Neural crest cell (in vitro differentiated cells): Measurements from ENCODE around the gene WWOX. TPM values are rescaled to one million over a fixed set of nuclear protein-coding genes. Genes with fewer than 3 reads are reported as not detected.

Experiments used
- DNase-seq: peaks from one replicate; pipeline ENCODE4 v3.0.0; 2021; ENCODE audit warnings: low read depth, mixed read lengths, low spot score
- H3K27ac Mint-ChIP-seq: one replicate; pipeline ENCODE4 v1.8.0; 2021; ENCODE audit warnings: mild to moderate bottlenecking, mixed read lengths; ENCODE audit not compliant: unreplicated experiment
- H3K27me3 Mint-ChIP-seq: 2 replicates; pipeline ENCODE4 v1.8.0; 2021; ENCODE audit warnings: low read depth, mild to moderate bottlenecking, mixed read lengths
- H3K36me3 Mint-ChIP-seq: 2 replicates; pipeline ENCODE4 v1.8.0; 2021; ENCODE audit warnings: low read depth, mild to moderate bottlenecking, mixed read lengths
- H3K4me1 Mint-ChIP-seq: 2 replicates; pipeline ENCODE4 v1.8.0; 2021; ENCODE audit warnings: mixed read lengths
- H3K4me3 Mint-ChIP-seq: one replicate; pipeline ENCODE4 v1.8.0; 2021; ENCODE audit warnings: mild to moderate bottlenecking, mixed read lengths
- H3K9me3 Mint-ChIP-seq: 2 replicates; pipeline ENCODE4 v1.8.0; 2021; ENCODE audit warnings: mixed read lengths
- total RNA-seq: library from RNA; stranded (reverse); gene quantifications from 2 replicates; pipeline ENCODE4 v1.2.1, GENCODE V29; 2021
- TF ChIP-seq, protein P1 (sequence below): fragments of 200-600 bp; sonication (generic); conservative IDR thresholded peaks from 2 replicates; pipeline ENCODE4 v1.5.0; 2021; ENCODE audit warnings: antibody characterized with exemption, mild to moderate bottlenecking

The WWOX gene
- total RNA-seq, 1 donor from 2014 or later = 30.5 TPM

DNA sequence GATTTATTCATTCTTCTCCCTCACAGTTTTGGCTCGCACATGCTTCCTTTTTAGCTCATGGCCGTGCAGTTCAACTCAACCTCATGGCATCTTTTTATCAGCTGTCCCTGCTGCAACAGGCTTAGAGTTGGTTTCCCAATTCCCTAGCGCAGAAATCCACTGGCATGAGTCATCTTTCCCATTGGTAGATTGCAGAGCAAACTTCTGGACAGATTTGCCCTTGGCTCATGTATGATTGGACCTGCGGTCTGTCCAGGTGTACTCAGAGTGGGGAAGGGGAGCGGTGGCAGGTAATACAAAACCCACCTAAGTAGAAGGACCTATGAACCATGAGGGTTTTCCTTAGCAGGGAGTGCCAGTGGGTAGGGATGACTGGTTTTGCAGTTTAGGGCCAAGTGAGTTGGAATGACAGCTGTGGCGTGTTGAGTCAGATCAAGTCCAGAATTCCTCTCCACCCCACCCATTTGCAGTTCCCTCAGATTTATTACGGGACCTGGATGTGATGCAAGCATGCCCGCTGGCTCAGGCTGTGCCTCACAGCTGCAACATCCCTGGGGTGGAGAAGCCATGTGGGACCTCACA is 584.7 kb downstream of the WWOX start:
- no peak overlapping the region for H3K4me3 Mint-ChIP-seq
- TF ChIP-seq, protein P1, sequence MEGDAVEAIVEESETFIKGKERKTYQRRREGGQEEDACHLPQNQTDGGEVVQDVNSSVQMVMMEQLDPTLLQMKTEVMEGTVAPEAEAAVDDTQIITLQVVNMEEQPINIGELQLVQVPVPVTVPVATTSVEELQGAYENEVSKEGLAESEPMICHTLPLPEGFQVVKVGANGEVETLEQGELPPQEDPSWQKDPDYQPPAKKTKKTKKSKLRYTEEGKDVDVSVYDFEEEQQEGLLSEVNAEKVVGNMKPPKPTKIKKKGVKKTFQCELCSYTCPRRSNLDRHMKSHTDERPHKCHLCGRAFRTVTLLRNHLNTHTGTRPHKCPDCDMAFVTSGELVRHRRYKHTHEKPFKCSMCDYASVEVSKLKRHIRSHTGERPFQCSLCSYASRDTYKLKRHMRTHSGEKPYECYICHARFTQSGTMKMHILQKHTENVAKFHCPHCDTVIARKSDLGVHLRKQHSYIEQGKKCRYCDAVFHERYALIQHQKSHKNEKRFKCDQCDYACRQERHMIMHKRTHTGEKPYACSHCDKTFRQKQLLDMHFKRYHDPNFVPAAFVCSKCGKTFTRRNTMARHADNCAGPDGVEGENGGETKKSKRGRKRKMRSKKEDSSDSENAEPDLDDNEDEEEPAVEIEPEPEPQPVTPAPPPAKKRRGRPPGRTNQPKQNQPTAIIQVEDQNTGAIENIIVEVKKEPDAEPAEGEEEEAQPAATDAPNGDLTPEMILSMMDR = no peak
- no peaks in the 10 kb centered on the region for H3K4me1 Mint-ChIP-seq

DNA sequence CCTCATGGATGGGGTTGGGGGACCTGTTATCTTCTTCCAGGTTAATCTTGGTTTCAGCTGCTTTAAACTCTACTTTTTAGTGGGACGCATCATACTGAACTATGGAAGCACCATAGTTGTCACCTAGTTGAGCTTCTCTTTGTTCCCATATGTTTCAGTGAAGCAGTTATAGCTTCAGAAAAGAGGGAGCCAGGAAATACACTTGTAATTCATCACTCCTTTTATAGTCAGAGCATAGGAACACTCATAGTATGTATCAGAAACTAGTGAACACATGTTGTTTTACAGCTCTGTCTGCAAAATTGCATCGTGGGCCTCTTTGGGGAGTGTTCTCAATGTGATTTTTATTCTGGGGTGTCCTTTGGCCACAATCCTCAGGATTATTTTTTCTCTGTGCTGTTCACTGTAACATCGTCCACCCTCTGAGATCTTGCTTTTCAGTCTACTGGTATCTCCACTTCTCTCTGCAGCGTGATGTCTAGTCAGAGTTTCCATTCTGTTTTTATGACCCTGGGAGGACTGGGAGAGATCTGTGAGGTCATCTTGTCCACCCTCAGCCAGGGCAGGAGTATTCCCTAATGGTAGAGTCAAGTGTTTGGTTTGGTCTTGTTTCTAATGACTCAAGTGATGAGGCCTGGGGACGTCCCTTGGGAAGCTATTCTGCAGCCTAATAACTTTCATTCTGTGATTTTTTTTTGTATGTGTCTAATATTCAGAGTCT is 585.4 kb downstream of the WWOX start:
- DNase-seq = no peak
- no peaks in the 10 kb centered on the region for H3K9me3 Mint-ChIP-seq
- H3K27me3 Mint-ChIP-seq = no peaks in the 10 kb centered on the region
- TF ChIP-seq, protein P1 = no peak
- no peak overlapping the region for H3K27ac Mint-ChIP-seq
- no peaks in the 10 kb centered on the region for H3K4me1 Mint-ChIP-seq
- no peak overlapping the region for H3K4me3 Mint-ChIP-seq
- no peaks in the 10 kb centered on the region for H3K36me3 Mint-ChIP-seq

More for the DNA sequence above, 584.7 kb downstream of the WWOX start:
- no peaks in the 10 kb centered on the region for H3K9me3 Mint-ChIP-seq
- DNase-seq = no peak
- H3K27me3 Mint-ChIP-seq = no peaks in the 10 kb centered on the region
- no peaks in the 10 kb centered on the region for H3K36me3 Mint-ChIP-seq
- H3K27ac Mint-ChIP-seq = no peak overlapping the region

DNA sequence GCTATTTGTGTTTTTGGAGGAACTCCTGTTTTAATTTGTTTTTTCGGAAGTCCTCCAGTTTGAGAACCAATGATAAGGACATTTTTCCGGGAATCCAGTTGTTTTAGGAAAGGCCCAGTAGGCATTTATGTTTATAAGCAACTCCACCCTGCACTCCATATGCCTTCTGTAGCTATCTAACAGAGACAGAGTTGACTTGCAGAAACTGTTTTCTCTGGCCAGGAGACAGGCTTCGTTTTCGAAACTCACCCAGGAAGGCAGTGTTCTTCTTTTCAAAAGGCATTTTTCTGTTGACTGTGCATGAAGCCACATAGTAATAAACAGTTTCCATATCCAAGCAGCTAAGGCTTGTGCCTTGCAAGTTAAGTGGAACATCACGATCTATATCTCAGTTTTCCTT is 587.1 kb downstream of the WWOX start:
- H3K36me3 Mint-ChIP-seq = no peaks in the 10 kb centered on the region
- no peaks in the 10 kb centered on the region for H3K27me3 Mint-ChIP-seq
- no peak overlapping the region for H3K4me3 Mint-ChIP-seq
- H3K9me3 Mint-ChIP-seq = no peaks in the 10 kb centered on the region
- no peaks in the 10 kb centered on the region for H3K4me1 Mint-ChIP-seq
- TF ChIP-seq, protein P1 = no peak
- no peak for DNase-seq
- no peak overlapping the region for H3K27ac Mint-ChIP-seq

DNA sequence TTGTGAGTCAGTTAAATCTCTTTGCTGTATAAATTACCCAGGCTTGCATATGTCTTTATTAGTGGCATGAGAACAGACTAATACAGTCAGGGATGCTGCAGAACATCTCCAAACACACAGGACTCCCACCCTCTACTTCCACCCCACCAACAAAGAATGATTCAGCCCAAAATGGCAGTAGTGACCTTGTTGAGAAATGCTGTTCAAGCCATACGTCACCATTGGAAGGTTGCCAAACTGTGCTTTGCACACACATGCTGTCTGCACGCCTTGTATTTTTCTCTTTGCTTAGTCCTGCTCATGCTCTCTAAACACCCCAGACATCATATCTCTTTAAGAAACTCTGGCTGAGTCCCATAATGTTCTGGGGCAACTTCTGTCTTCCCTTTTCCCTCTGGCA is 589.6 kb downstream of the WWOX start:
- Mint-ChIP-seq H3K27ac (no peak overlapping the region), H3K9me3 (no peaks in the 10 kb centered on the region), H3K4me3 (no peak overlapping the region), H3K27me3 (no peaks in the 10 kb centered on the region), H3K36me3 (no peaks in the 10 kb centered on the region), H3K4me1 (no peaks in the 10 kb centered on the region)
- no peak for DNase-seq
- TF ChIP-seq, protein P1 = no peak

DNA sequence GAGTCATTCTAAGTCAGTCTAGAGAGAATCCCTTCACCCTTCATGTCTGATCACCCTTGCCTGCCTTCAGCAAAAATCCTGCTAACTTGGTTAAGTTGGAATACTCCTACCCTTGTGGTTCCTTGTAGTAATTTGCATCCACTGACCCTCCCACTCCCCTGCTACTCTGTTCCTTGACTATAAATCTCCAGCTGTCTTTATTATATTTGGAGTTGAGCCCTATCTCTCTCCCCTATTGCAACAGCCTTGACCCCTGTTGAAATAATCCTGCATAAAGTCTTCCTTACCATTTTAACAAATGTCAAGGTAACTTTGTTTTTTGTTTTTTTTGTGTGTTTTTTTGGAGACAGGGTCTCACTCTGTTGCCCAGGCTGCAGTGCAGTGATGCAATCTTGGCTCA is 590.1 kb downstream of the WWOX start:
- H3K9me3 Mint-ChIP-seq = no peaks in the 10 kb centered on the region

More for the DNA sequence above, 590.1 kb downstream of the WWOX start:
- Mint-ChIP-seq H3K4me3 (no peak overlapping the region), H3K4me1 (peaks cover 3% of the 10 kb centered on the region), H3K27me3 (no peaks in the 10 kb centered on the region), H3K27ac (no peak overlapping the region), H3K36me3 (no peaks in the 10 kb centered on the region)
- TF ChIP-seq, protein P1 = no peak
- no peak for DNase-seq
